Measurements from ENCODE around the gene CDH4.

Gene CDH4

DNA sequence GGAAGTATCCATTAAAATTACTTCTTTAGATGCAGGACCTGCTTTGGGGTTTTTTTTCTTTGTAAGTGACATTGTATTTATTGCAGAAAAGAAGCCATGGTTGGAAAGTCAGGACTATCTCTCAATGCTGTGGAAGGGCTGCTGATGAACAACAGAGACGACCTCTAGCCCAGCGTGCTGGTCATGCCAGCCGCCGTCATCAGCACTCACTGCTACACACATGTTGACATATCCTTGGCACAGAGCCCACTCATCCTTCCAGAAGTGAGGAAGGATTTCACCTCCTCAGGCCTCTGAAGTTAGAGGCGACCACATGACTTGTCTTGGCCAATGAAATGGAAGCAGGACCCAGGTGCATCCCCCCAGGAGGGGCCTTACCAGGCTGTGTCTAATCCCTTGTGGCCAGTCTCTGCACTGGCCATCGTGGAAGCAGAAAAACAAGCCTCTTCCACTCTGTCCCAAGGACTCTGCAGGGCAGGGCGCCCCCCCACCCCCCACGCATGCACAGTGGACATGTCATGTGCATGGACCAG, 470.2 kb downstream of the CDH4 start:
- no peak for DNase-seq (ENCODE audit: low spot score)

DNA sequence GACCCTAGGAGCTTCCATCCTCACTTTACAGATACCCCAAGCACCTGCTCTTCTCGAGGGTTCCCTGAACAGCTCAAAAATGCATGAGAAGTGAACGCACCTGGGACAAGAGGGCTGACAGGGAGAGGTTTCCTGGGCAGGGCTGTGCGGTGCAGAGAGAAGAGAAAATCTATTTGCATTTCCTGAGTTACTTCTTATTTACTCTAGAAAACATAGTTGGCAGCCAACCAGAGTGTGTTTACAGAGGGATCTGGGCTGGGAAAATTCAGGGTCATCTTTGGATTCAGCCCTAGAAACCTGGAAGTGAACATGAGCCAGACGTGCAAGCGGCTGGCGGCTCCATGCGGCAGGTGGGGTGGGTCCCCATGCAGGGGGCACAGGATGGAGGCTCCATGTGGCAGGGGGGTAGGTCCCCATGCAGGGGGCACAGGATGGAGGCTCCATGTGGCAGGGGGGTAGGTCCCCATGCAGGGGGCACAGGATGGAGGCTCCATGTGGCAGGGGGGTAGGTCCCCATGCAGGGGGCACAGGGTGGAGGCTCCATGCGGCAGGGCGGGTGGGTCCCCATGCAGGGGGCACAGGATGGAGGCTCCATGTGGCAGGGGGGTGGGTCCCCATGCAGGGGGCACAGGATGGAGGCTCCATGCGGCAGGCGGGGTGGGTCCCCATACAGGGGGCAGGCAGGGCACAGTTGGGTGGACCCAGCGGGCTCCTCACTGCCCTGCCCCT, 471.6 kb downstream of the CDH4 start:
- no peak for DNase-seq (ENCODE audit: low spot score)

DNA sequence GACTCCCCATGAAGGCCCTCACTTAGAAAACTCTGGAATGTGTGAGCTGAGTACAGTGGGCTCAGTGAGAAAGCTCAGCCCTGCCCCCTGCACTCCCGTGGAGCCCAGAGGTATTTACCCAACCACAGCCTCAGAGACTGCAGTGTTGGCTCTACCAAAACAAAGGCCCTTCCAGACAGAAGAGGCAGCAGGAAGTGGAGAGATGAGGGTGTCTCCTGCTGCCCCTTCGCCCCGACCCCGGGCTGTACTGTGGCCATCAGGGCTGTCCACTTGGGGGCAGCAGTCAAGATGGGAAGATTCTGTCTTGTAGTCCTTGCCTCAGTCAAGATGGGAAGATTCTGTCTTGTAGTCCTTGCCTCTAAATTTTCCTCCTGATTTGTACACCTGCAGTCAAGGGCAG, 472.3 kb downstream of the CDH4 start:
- DNase-seq (ENCODE audit: low spot score) = peak; percentile 16

DNA sequence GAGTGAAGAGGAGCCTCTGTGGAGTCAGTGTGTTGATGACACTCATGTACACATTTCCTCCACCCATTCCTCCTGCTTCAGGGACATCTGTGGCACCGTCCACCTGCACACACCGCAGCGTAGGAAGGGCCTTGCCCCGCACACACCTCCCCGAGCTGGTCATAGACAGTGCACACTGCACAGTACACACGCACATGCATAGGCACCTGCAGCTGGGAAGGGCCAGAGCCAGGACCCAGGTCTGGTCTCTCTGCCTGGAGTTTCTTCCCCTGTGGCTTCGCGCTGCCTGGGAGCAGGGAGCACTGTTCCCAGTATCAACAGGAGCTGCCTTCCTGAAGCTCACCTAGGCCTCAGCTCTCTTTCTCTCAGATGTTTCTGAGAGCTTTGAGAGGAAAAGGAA, 473.1 kb downstream of the CDH4 start:
- DNase-seq (ENCODE audit: low spot score) = no peak

DNA sequence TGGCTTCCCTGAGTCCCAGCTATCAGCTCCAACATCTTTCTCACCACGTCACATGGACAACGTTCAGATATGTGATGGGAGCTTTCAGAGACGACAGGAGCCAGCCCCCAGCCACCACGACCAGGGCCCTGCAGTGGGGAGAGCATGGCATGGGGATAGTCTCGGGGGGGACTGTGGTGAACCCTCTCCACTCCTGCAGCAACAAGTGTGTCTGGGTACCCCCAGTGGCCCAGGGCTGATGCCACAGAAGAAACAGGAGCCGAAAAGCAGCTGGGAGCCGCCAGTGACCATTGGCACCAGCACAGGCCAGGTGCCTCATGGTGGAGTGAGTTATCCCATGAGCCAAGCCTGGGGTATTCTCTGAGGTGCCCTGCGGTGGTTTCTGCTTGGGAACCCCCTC, 473.9 kb downstream of the CDH4 start:
- no peak for DNase-seq (ENCODE audit: low spot score)

DNA sequence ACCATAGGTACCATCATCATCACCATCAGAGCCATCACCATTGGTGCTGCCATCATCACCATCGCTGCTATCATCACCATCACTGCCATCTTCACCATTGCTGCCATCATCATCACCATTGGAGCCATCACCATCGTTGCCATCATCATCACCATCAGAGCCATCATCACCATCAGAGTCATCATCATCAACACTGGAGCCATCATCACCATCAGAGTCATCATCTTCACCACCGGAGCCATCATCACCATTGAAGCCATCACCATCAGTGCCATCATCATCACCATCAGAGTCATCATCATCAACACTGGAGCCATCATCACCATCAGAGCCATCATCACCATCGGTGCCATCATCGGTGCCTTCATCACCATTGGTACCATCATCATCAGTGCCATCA, 474.9 kb downstream of the CDH4 start:
- DNase-seq (ENCODE audit: low spot score) = no peak

DNA sequence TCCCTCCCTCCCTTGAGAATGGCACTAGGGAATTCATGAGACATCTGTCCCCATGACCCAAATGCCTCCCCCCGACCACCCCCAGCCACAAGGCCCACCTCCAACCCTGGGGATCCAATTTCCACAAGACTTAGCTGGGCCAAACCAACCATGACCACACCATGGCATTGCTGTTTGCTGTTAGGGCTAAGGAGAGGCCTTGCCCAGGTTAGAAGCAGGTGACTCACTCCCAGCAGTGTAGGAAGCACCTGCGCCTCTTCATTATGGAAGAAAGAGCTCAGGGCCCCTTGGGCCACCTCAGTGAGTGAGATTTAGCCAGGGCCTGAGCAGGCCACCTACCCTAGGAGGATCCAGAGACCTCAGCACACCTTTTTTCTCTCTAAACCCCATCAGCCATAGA, 475.7 kb downstream of the CDH4 start:
- DNase-seq (ENCODE audit: low spot score) = no peak

DNA sequence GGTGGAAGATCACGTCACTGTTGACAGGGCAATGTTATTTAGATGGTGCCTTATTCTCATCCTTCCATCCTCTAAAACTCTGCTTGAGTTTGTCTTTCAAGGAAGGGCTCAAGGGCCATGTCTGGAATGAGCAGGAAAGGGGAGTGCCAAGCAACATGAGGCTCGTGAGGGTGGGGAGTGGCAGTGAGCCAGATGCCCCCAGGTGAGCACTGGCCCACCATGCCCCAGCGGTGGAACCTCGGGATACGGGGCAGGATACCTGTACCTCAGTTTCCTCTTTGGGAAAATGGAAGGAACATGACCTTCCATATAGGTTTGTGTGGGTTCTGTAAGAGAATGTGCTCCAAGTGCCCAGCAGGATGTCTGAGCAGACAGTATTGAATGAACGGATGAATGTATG, 476.3 kb downstream of the CDH4 start:
- DNase-seq (ENCODE audit: low spot score) = no peak

DNA sequence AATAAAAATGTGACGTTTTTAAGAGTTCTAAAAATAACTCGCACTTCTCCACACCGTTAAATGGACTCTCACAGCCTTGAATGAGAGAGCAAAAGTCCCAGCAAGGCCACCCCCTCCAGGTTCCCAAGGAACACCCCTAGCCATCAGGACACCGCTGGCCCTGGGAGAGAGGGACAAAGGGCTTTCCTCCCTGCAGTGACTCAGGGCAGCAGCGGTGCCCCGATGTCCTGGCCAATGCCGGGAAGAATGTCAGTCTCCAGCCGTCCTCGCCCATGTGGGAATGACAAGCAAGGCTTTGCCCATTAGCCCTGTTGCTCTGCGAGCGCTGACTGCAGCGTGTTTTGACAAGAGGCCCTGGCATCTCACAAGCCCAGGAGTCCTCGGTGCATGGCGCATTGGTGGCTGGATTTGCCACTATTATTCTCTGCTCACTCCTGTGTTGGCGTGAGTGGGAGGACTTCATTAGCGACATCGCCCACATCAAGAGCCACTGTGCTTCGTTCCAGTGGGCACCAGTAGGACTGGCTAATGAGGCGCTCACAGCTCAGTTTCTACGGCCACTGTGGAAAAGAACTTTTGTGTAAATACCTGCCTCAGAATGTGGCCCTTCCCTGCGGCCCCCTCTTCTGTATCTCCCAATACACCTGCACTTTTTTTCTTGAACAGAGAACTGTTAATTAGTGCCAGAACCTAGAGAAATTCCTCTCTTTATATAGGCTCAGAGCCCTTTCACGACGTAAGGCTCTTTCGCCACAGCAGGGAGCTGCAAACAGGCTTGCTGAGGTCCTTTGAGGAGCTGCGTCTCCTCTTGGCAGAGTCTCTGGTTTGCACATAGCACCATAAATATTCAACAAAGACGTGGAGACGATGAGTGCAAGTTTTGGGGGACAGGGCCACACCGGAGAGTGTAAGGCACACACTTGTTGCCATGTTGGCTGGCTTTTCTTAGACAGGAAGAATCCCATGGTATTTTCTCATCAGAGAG, 477.0 kb downstream of the CDH4 start:
- DNase-seq (ENCODE audit: low spot score) = no peak

DNA sequence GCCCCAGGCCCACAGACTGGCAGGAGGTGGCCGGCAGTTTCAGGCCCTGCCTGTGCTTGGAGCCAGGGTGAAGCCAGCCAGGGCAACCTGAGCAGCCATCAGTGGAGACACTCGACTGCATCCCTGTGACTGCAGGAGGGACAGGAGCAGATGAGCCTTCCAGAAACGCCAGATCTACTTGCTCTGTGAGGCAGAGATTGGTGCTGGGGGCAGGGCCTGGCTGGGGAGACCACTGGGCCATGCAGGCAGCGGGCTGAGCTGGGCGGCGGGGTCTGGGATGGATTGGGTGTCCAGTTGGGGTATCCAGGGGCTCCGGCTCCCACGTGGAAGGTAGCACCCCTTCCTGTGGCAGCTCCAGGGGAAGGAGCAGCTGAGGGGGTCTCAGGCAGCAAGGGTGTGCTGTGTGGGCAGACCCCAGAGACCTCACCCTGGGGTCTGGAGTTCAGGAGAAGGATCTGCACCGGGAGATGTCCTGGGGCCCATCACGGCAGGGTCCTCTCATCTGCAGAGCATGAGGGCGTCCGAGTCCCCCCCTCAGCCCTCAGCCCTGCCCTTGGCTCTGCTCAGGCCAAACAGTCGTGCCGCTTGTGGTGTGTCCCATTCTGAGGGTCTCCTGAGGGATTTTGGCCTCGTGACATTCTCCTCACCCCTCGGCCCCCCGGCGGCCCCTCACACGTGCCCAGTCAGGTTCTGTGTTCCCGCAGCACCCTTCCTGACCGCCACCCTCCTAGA, 478.7 kb downstream of the CDH4 start:
- DNase-seq (ENCODE audit: low spot score) = no peak

DNA sequence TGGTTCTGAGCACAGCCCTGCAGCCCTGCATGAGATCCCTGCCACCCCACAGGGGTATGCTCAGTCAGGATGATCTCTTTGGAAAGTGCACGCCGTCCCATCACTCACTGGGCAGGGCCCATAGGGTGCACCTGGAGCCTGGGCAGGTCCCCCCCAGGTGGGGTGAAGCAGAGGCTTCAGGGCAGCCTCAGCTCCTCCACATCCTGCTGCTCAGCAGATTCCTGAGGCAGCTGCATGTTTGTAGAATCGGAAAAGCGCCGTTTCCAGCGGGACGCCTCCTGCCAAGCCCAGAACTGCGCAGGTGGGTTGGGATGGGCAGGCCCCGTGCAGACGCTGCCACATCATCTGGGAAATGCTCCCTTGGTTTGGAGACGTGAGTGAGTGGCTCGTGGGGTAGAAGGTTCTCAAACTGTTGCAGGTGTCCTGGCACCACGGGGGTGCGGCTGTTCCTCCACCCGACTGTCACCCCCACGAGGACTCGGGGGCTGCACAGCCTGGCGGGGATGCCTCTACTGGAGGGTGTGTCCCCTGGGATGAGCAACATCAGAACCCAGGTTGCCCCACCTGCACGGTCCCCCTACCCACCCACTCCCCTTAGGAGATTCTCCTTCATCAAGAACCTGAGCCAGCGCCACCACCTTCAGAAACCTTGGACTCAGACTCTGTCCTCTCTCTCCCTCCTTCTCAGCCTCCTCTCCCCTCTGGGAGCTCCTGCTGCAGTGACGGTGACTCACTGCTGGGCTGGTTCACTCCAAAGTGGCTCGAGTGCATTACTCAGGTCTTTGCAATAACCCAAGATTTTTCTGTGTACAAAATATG, 479.5 kb downstream of the CDH4 start:
- DNase-seq (ENCODE audit: low spot score) = no peak

DNA sequence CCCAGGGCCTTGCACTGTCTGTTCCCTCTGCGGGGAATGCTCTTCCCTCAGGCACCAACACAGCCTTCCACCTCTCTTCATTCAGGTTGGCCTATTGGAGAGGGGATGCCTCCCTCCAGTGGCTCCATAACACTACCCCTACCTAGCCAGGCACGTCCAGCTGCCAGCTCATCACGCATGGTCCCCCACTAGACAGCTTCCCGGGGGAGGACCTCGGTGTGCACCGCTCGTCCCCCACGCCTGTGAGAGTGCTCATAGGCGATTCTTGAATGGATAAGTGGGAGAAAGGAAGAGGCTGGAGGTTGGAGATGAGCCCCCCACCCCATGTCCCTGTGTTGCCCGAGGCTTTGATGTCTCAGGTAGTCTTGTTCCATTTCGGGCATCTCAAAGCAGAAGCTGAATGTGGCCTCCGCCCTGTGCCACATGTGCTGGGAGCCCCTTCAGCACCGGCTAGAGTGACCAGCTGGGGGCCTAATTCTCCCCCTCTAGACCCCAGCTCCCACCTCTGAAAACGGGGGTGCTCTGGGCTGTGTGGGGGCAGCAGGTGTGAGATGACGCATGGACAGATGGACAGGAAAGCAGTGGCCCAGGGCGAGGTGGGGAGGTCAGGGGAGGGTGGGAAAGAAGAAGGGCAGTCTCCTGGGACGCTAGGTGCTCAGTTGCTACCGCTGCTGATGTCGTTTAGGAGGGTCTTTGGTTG, 480.6 kb downstream of the CDH4 start:
- DNase-seq (ENCODE audit: low spot score) = no peak

DNA sequence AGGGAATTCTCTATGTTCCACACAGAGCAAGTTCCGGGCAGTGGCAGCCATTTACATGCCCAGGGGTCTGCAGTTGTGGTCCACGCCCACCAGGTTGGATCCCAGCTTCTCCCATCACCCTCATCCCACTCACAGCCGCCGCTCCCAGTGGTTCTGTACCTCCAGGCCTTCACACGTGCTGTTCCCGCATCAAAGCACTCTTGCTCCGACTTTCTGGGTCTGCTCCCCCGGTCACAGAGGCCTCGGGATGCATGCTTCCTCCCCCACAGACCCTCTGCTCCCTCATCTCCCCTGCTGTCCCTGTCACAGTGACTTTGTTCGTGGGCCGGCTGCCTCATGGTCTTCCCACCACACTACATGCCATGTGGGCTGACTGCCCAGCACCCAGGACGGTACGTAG, 481.2 kb downstream of the CDH4 start:
- DNase-seq (ENCODE audit: low spot score) = no peak

DNA sequence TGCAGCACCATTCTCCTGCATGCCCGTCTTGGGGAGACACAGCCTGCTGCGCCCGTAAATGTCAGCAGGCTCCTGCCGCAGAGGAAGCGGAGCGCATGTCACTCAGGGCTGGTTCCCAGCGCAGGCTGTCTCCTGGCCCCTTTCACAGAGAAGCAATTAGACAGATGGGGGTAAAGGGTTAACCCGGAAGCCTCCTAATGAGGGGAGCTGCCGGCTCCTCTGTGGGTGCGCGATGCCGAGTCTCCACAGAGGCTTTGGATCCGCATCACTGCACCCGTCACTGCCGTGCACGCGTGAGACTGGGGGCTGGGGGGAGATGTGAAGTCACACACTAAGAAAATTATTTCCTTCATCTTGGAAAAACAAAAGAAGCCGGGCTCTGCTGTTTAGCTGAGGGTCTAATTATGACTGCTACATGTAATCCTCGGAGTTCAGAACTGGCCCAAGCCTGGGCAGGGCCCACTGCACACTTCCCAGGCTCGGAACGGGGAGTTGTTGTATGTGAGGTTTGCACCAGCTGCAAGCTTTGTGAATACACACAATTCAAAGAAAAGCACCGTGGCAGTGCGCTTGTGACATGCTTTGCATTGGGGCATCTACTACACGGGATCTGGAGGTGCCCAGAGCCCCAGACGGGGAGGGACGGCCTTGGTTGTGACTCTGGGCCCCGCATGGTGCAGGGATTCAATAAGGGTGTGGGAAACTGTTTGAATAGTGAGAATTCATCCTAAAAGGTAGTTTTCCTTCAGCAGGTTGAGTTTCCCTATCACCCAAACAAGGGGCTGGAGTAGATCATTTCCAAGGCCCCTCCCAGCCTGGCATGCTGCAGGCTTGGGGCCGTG, 482.1 kb downstream of the CDH4 start:
- DNase-seq (ENCODE audit: low spot score) = no peak

DNA sequence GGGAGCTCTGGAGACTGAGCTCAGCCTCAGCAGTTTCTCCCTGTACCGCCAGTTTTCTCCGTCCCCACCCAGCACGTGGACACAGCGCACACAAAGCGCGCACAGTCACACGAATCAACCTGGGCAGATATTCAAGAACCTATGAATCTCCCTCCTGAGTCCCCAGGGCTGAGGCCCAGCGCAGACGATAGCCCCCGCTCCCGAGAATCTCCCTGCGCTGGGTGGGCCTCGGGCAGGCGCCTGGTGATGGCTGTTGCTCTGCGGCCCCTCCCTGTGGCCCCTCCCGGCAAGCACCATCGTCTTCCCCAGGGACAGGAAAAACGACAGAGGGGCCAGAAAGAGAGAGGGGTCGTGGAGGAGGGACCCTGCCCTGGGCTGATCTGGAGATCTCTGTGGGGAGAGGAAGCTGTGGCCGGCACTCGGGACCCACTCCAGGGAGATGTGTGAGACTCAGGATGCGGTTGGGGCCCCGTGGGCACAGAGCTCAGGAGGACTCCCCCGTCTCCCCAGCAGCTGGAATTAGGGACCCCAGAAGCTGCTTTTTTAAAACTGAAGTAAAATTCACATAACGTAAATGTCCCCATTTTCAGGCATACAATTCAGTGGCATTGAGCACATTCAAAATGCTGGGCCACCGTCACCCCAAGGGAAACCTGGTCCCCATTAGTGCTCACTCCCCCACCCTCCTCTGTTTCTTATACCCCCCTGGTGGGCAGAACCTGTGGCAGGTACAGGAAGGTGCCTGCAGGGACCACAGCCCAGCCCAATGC, 482.9 kb downstream of the CDH4 start:
- DNase-seq (ENCODE audit: low spot score) = no peak

DNA sequence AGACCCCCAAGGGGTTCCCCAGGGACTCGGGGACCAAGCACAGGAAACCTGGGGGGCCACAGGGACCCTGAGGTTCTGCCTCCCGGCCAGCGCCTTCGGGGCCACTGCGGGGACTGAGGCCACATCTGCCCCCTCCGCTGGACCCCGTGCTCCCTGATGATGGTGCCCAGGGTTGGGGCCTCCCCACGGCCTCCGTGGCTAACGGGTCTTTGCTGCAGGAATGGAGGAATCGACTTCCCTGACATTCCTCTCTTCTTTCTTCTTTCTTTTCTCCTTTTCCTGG, 483.4 kb downstream of the CDH4 start:
- no peak for DNase-seq (ENCODE audit: low spot score)

DNA sequence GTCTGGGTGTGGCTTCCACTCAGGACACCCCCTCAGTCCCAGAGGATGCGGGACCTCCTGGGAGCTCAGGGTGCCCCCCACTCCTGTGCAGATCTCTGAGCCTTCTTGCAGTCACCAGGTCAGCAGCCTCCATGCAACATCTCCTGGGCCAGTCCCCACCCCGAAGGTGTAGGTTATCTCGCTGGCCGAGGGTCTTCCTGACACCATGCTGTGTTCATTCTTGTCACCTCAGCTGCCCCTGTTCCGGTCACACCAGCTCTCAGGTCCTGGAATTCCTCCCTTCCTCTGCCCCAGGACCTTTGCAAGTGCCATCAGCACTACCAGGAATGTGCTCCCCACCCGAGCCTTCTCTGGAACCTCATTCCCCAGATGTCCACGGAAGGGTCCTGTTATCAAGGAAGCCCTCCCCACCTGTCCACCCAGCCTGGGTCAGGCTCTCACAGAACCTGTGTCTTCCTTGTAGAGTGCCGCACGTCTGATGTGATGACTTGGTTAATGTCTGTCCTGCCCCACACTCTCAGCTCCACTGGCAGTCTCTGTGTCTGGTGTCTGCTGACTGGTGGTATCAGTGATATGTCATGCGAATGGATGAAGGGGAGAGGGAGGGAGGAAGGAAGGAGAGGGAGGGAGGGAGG, 484.1 kb downstream of the CDH4 start:
- no peak for DNase-seq (ENCODE audit: low spot score)

DNA sequence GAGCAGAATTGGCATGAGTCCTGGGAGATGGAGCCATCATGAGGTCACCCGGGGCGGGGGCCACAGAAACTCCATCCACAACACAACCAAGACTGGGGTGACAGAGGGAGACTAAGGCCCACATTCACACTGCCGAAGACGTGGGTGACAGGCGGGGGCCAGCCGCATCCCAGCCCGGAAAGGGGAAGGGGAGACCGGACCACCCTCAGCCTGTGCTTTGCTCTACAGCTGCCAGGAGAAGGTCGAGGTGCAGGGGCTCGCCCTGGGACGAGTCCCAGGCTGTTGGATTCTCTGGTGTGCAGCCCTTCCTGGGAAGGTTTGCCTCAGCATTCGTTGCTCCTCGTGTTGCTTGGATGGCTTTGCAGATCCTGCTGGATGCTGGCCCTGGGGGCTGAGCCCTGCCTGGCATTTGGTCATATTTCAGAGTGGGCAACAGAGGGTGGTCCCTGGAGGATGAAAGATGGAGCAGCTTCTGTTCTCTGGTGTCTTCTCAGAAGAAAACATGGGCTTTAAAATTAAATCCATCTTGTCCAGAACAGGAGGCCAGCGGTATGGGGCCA, 484.8 kb downstream of the CDH4 start:
- no peak for DNase-seq (ENCODE audit: low spot score)

DNA sequence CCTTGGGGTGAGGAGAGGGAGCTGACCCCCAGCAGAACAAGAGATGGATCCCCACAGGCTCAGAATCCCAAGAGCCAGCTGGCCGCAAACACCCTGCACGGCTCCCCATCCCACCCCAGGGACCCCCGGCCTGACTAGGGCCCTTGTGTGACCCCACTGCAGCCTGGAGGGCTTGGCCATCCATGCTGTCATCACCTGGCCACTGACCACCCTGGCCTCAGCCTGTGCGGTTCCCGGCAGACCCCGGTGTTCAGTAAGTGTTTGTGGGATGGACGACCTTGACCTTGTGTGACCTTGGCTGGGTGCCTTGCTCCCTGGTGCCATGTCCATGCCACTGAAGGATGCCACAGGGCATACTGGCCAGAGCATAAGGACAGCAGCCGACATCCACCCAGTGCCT, 485.3 kb downstream of the CDH4 start:
- no peak for DNase-seq (ENCODE audit: low spot score)
